Measurements from ENCODE around the gene CCNJL.

CCNJL gene

GRCh38 chr5:160221082-160221481, 91.3 kb downstream of the CCNJL start:
- DNase-seq (ENCODE audit: low read depth in 2 of 2), result no peak

DNA sequence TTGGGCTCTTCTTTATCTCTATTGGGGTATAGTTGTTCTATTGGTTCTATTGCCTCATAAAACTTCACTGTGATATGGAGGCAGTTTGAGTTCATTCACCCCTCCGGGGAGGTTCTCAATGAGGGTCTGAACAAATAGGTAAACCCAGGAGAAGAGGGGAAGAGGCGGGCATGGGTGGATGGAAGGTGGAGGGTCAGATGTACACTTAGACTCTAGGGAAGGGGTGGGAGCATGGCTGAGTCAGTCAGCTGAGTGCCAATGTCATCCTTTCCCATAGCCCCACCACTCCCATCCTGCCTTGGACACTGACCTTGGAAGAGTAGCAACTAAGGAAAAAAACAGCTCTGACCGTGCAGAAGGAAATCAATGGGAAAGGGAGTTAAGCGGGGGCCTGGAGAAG, 93.0 kb downstream of the CCNJL start:
- DNase-seq (ENCODE audit: low read depth in 2 of 2), result no peak

DNA sequence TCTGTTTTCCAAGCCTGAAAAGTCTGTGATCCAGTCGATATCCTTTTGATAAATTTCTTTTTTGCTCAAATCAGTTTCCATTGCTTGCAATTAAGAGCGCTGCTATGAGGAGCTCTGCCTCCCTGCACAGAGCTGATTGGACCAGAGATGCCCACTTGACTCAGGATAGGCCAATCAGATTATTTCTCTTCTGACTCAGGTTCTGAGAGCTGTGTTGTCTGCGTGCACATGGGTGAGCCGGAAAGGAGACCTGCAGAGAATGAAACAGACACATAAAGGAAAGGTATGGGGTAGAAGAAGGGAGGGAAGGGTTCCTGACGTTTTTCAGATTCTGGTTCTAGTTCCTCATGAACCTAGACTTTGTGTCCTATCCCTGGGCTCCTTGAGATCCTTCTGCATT, 98.8 kb downstream of the CCNJL start:
- no peak for DNase-seq (ENCODE audit: low read depth in 2 of 2)

DNA sequence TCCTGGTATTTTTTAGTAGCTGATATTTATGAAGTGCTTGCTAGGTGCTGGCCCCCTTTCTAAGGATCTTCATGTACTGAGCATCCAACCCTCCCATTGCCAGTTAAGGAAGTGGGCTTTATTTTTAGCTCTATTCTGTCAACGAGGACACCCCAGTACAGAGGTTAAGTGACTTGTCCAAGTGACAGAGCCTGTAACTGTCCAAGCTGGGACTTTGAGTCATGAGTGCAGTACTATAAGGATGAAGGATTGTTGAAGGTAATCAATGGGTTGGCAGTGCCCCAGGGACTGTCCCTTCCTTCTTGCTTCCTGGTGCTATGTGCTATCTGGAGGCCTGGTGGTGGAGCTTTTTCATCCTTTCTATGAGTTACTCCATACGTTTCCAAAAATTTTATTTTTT, 101.0 kb downstream of the CCNJL start:
- no peak for DNase-seq (ENCODE audit: low read depth in 2 of 2)

DNA sequence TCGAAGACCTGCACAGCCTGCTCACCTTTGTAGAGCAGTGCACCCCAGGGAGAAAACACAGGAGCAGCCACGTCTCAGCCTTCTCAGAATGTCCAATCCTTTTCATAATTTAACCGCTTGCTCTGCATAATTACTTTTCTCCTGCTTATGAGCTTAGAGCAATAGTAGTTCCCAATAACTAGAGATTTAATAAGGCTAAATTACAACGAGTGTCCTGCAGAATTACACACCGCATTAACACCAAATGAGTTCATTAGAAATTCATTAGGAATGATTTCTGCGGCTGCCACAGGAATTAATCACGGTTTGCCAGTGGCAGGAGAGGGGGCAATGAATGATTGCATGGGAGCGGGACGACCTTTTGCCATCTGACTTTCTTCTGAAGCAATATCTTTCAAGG, 101.8 kb downstream of the CCNJL start:
- DNase-seq (ENCODE audit: low read depth in 2 of 2), result no peak

DNA sequence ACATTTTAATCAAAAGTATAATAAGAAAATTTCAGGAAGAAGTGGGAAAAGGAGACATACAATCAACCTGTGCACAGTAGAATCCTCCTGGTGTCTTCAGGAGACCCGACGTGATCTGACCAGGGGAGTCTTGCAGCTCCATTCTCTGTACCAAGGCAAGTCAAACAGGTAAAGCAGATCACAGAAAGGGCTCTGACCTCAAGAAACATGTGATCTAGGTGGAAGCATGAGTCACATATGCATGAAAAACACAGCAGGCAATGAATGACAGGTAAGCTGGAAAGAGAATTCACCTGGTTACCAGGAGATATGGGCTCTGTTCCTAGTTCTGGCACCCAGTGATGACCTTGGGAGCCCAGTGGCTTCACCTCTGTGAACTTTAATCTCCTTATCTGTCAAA, 102.4 kb downstream of the CCNJL start:
- no peak for DNase-seq (ENCODE audit: low read depth in 2 of 2)

- DNase-seq (ENCODE audit: low read depth in 2 of 2), result no peak
Observed at GRCh38 chr5:160207061-160207460, 105.3 kb downstream of the CCNJL start.
